ENCODE measurements around the gene B3GALT5.
A peak's percentile ranks its signal among the peaks of the same experiment; 100 is the strongest.

B3GALT5 gene

DNA sequence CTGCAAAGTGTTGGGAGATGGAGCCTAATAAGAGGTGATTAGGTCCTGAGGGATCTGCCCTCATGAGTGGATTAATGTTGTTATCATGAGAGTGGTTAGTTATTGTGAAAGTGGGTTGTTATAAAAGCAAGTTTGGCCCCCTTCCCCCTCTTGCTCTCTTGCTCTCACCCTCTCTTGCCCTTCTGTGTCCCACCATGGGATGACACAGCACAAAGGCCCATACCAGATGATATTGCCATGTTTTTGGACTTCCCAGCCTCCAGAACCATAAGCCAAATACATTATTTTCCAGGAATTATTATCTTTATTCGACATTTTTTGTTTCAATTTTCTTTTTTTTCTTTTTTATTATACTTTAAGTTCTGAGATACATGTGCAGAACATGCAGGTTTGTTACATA lies 90.8 kb downstream of the B3GALT5 start:
- Mint-ChIP-seq H3K4me1 (no peaks in the 10 kb centered on the region), H3K4me3 (no peak overlapping the region), H3K27ac (no peak overlapping the region), H3K27me3 (no peaks in the 10 kb centered on the region), H3K36me3 (no peaks in the 10 kb centered on the region), H3K9me3 (peaks cover 1% of the 10 kb centered on the region)
- CTCF ChIA-PET, result no interaction called here
- no peak for DNase-seq

DNA sequence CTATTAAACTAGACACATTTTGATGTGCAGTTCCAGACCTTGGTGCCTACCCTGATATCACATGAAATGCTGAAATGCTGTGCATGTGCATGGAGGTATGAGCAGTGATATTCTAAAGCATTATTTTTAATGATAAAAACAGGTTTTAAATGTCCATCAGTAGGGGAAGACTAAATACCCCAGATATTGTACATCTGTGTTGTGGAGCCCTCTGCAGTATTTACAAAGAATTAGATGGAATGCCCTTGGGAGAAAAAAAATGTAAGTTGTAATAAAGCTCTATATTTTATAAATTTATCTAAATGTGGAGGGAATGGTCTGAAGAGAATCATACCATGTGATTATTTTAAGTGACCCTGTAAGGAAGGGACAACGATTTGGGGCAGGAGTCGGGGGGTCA lies 93.1 kb downstream of the B3GALT5 start:
- Mint-ChIP-seq H3K9me3 (peaks cover 1% of the 10 kb centered on the region), H3K27me3 (no peaks in the 10 kb centered on the region), H3K27ac (no peak overlapping the region), H3K4me1 (no peaks in the 10 kb centered on the region), H3K36me3 (no peaks in the 10 kb centered on the region), H3K4me3 (no peak overlapping the region)
- CTCF ChIA-PET, result no interaction called here
- DNase-seq, result no peak

- Mint-ChIP-seq H3K27ac (no peak overlapping the region), H3K4me1 (no peaks in the 10 kb centered on the region), H3K4me3 (no peak overlapping the region), H3K36me3 (no peaks in the 10 kb centered on the region), H3K9me3 (peaks cover 1% of the 10 kb centered on the region), H3K27me3 (no peaks in the 10 kb centered on the region)
- CTCF ChIA-PET, result interaction anchor here (0.7 kb wide), 1 partner anchor 9 kb away, joined by 3 read pairs; no protein-coding TSS in a partner anchor
- no peak for DNase-seq
Observed at GRCh38 chr21:39707316-39707715, 94.6 kb downstream of the B3GALT5 start.

DNA sequence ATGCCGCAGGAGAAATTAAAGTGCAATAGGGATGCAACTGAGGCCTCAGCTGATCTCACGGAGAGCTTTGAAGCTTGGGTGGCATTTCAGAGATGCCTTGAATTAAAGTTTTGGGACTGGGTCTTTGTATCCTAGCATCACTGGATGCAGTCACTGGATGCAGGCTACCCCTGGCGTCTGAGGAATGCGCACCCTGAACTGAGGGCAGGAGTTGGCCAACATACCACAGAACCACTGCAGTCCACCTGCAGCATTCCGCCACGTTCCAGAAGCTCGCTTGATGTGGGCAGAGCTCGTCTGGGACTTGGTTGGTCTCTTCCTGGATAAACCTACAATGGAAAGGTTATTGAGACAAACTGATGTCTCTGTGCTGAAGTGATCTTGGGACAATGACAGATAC lies 98.1 kb downstream of the B3GALT5 start:
- CTCF ChIA-PET, result no interaction called here
- no peaks in the 10 kb centered on the region for H3K9me3 Mint-ChIP-seq
- no peak for DNase-seq
- no peaks in the 10 kb centered on the region for H3K4me1 Mint-ChIP-seq
- H3K36me3 Mint-ChIP-seq, result no peaks in the 10 kb centered on the region
- no peaks in the 10 kb centered on the region for H3K27me3 Mint-ChIP-seq
- H3K27ac Mint-ChIP-seq, result no peak overlapping the region
- no peak overlapping the region for H3K4me3 Mint-ChIP-seq

GRCh38 chr21:39712273-39712672 lies 99.5 kb downstream of the B3GALT5 start:
- CTCF ChIA-PET, result interaction anchor here (0.9 kb wide), 1 partner anchor 17 kb away, joined by 3 read pairs; no protein-coding TSS in a partner anchor
- Mint-ChIP-seq H3K27me3 (no peaks in the 10 kb centered on the region), H3K9me3 (no peaks in the 10 kb centered on the region), H3K27ac (no peak overlapping the region), H3K4me3 (no peak overlapping the region), H3K4me1 (no peaks in the 10 kb centered on the region), H3K36me3 (no peaks in the 10 kb centered on the region)
- no peak for DNase-seq

DNA sequence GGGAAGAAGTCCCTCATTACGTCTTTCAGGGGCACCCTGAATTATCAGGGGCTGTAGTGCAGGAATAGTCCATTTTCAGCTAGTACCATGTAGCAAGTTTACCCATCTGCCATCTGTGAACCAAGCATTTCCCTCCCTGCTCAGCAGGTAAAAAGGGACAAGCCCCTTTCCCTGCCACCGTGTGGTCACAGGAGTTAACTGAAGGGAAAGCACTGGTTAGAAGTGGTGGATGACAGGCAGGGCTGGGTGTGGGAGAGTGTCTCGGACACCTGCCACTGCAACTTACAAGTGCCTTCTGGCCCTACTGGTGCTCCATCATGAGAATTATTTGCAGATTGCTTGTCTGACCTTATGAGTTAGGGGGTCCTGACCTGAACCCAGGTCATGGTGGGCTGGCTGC lies 100.2 kb downstream of the B3GALT5 start:
- Mint-ChIP-seq H3K36me3 (no peaks in the 10 kb centered on the region), H3K27ac (no peak overlapping the region), H3K27me3 (no peaks in the 10 kb centered on the region), H3K4me1 (no peaks in the 10 kb centered on the region), H3K4me3 (no peak overlapping the region), H3K9me3 (no peaks in the 10 kb centered on the region)
- DNase-seq, result no peak
- CTCF ChIA-PET, result interaction anchor here (0.9 to 4.4 kb wide), 3 partner anchors 18 to 196 kb away, joined by 3 to 24 read pairs (median 3); no protein-coding TSS in a partner anchor

DNA sequence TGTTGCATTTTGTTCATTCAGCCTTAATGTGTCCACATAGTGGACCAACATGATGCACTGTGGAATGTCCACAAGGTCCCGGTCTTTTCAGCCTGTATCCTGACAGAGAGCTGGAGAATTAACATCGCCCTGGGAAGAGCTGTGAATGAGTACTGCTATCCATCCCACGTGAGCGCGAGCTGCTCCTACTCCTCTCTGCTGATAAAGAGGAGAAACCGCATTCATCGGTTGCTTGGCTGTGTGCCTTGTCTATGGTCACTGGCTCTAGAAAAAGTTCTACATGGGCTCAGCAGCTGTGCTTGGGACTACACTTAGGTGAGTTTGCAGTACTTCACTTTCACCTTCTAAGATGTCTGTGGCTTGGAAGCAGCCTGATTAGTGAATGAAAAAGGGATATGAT lies 101.2 kb downstream of the B3GALT5 start:
- no peaks in the 10 kb centered on the region for H3K4me1 Mint-ChIP-seq
- no peaks in the 10 kb centered on the region for H3K27me3 Mint-ChIP-seq
- H3K9me3 Mint-ChIP-seq, result no peaks in the 10 kb centered on the region
- H3K27ac Mint-ChIP-seq, result no peak overlapping the region
- H3K36me3 Mint-ChIP-seq, result no peaks in the 10 kb centered on the region
- no peak overlapping the region for H3K4me3 Mint-ChIP-seq
- DNase-seq, result no peak
- CTCF ChIA-PET, result interaction anchor here (1.0 to 4.4 kb wide), 2 partner anchors 194 to 197 kb away, joined by 3 to 24 read pairs; no protein-coding TSS in a partner anchor

DNA sequence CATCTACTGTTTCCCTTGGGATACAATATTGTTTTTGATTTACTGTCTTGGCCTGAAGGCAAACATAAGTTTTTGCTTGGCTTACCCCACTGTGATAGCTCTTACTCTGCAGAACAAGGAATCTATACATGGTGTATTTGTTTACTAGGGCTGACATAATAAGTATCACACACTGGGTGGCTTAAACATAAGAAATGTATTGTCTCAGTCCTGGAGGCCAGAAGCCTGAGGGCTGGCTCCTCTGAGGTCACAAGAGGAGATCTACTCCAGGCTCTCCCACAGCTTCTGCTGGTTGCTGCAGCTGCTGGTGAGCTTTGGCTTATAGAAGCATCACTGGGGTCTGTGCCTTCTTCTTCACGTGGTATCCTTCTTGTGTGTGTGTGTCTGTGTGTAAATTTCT lies 101.6 kb downstream of the B3GALT5 start:
- no peak overlapping the region for H3K27ac Mint-ChIP-seq
- H3K4me3 Mint-ChIP-seq, result no peak overlapping the region
- CTCF ChIA-PET, result interaction anchor here (4.4 kb wide), 1 partner anchor 197 kb away, joined by 24 read pairs; no protein-coding TSS in a partner anchor
- H3K36me3 Mint-ChIP-seq, result no peaks in the 10 kb centered on the region
- no peak for DNase-seq
- no peaks in the 10 kb centered on the region for H3K27me3 Mint-ChIP-seq
- no peaks in the 10 kb centered on the region for H3K4me1 Mint-ChIP-seq
- no peaks in the 10 kb centered on the region for H3K9me3 Mint-ChIP-seq

DNA sequence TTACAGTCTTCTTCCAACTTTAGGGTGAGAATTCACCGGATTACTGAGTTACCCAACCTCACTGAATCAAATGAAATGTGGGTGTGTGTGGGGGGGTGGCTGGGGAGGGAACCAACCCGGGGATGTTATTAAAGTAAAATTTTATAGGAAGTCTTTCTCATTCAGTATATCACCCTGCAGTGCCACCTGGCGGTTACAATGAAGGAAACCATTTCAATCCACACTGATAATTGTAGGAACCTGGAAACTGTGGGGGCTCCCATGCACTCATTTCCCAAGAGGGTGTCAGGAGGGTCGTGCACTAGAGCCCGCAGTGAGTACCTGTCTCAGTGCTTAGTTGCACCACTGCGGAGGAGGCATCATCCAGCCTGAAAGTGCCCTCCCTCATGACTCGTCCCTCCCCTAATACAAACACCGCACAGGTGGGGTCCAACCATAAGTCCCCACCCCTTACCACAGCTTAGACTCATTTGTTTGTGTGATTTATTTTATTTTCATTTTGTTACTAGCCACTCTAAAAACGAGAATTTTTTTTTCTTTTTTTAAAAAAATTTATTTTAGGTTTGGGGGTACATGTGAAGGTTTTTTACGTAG lies 103.2 kb downstream of the B3GALT5 start:
- Mint-ChIP-seq H3K4me1 (no peaks in the 10 kb centered on the region), H3K4me3 (no peak overlapping the region), H3K36me3 (no peaks in the 10 kb centered on the region), H3K27ac (no peak overlapping the region), H3K9me3 (no peaks in the 10 kb centered on the region), H3K27me3 (no peaks in the 10 kb centered on the region)
- CTCF ChIA-PET, result interaction anchor here (1.4 to 4.4 kb wide), 2 partner anchors 9 to 199 kb away, joined by 3 to 24 read pairs; no protein-coding TSS in a partner anchor
- peak; percentile 55 for DNase-seq

DNA sequence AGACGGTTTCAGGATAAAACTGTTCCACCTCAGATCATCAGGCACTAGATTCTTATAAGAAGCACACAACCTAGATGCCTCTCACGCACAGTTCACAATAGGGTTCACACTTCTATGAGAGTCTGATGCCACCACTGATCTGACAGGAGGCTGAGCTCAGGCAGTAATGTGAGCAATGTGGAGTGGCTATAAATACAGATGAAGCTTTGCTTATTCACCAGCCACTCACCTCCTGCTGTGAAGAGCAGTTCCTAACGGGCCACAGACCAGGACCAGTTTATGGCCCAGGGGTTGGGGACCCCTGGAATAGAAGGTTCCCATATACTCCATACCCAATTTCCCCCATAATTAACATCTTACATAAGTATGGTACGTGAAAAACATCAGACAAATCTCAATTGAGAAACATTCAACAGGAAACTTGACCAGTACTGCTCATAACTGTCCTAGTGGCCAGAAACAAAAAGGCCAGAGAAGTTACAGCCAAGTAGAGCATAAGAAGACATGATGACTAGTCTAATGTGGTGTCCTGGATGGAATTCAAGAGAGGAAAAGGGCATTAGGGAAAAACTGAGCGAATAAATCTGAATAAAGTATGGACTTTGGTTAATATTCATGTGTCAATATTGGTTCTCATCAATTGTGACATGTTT lies 107.5 kb downstream of the B3GALT5 start:
- no peak for DNase-seq
- CTCF ChIA-PET, result no interaction called here
- H3K36me3 Mint-ChIP-seq, result no peaks in the 10 kb centered on the region
- H3K9me3 Mint-ChIP-seq, result no peaks in the 10 kb centered on the region
- no peak overlapping the region for H3K27ac Mint-ChIP-seq
- H3K27me3 Mint-ChIP-seq, result no peaks in the 10 kb centered on the region
- H3K4me3 Mint-ChIP-seq, result no peak overlapping the region
- H3K4me1 Mint-ChIP-seq, result no peaks in the 10 kb centered on the region

DNA sequence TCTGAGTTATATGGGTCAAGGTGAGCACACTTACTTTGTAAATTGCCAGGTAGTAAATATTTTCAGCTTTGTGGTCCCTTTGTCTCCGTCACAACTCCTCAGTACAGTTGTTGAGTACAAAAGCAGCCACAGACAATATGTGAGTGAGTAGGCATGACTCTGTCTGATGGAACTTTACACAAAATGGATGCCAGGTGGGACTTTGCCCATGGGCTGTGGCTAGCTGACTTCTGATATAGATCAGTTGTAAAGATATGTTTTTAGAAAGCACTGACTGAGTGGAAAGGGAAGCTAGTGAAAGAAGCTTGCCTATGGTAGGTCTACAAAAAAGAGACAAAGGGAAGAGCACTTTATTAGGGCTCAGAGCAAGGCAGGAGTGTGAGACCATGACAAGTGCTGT lies 109.1 kb downstream of the B3GALT5 start:
- Mint-ChIP-seq H3K4me3 (no peak overlapping the region), H3K9me3 (no peaks in the 10 kb centered on the region)
- CTCF ChIA-PET, result interaction anchor here (0.6 kb wide), 1 partner anchor 425 kb away, joined by 3 read pairs; no protein-coding TSS in a partner anchor

More for the DNA sequence above, 109.1 kb downstream of the B3GALT5 start:
- DNase-seq, result no peak
- Mint-ChIP-seq H3K4me1 (no peaks in the 10 kb centered on the region), H3K27ac (no peak overlapping the region), H3K36me3 (no peaks in the 10 kb centered on the region), H3K27me3 (no peaks in the 10 kb centered on the region)
